ENCODE data around the gene ASB8.
A peak's percentile ranks its signal among the peaks of the same experiment; 100 is the strongest.
"Not testable (repeated sequence)": the region's sequence is repeated elsewhere in the genome, so short reads cannot be mapped to it uniquely, and the experiment has no call there.

ASB8 gene

DNA sequence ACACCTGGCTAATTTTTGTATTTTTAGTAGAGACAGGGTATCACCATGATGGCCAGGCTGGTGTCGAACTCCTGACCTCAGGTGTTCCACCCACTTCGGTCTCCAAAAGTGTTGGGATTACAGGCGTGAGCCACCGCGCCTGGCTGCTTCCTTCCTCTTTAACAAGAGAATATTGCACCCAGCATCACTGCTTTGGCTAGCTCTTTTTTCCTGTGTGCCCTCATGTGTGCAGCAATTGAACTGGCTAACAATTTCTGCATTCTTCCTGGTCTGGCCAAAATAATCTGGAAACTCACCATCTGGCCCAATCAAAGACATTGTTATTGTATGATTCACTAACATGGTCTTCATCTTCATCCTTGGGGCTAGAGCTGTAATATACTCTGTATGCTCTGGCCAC, 2.7 kb upstream of the ASB8 start:
- no peak overlapping the region for H3K27ac ChIP-seq
- no peak for DNase-seq (ENCODE audit: low spot score)

DNA sequence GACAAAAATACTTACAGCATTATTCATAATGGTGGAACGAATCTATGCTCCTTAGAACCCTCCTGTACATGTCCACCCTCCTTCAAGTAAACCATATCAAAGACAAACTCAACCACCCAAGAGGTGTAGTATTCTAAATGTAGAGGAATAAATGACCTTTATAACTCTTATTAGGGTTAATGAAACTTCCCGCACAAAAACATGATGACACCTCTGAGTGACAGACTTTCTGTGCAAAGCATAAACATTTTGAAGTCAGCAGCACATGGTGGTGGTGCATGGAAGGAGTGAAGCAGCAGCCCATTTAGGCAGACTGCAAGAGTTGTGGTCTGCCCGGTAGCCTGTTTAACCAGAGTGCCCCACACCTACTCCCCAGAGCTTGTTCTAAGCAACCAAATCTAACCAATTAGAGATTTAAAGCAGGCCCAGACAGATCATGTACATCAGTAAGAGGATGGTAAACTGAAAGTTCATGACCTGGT, 615 bp upstream of the ASB8 start:
- TF ChIP-seq, protein P1, sequence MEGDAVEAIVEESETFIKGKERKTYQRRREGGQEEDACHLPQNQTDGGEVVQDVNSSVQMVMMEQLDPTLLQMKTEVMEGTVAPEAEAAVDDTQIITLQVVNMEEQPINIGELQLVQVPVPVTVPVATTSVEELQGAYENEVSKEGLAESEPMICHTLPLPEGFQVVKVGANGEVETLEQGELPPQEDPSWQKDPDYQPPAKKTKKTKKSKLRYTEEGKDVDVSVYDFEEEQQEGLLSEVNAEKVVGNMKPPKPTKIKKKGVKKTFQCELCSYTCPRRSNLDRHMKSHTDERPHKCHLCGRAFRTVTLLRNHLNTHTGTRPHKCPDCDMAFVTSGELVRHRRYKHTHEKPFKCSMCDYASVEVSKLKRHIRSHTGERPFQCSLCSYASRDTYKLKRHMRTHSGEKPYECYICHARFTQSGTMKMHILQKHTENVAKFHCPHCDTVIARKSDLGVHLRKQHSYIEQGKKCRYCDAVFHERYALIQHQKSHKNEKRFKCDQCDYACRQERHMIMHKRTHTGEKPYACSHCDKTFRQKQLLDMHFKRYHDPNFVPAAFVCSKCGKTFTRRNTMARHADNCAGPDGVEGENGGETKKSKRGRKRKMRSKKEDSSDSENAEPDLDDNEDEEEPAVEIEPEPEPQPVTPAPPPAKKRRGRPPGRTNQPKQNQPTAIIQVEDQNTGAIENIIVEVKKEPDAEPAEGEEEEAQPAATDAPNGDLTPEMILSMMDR (IDR thresholded peaks at IDR 0.05) = no peak
- Histone ChIP-seq H3K4me3 (peak overlapping the region; percentile 90), H3K27ac (peak overlapping the region; percentile 80 to 89)
- DNase-seq (ENCODE audit: low spot score) = no peak

More for the DNA sequence above, 2.7 kb upstream of the ASB8 start:
- no peak overlapping the region for H3K4me3 ChIP-seq
- TF ChIP-seq, protein P1 (IDR thresholded peaks at IDR 0.05) = no peak

DNA sequence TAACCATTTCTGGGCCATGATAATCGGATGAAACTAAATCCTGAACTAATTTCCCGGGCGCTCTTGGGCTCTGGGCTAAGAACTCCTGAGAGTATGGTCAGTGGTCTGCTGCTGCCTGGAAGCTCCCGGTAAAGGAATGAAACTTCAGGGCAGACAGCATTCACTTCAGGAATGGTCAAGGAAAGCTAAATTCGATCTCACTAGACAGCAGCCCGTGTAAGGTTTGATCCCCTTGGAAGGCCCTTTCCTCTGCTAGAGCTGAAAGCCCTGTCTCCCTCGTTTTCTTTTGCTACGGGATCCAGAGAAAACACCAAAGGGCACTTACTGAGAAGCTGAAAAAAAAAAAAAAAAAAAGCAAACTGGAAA, 680 bp downstream of the ASB8 start:
- TF ChIP-seq, protein P1 (IDR thresholded peaks at IDR 0.05) = no peak
- H3K4me3 ChIP-seq = peak overlapping the region; percentile 90
- peak overlapping the region in 1 of 2 donors; percentile 80 for H3K27ac ChIP-seq
- DNase-seq (ENCODE audit: low spot score) = no peak

DNA sequence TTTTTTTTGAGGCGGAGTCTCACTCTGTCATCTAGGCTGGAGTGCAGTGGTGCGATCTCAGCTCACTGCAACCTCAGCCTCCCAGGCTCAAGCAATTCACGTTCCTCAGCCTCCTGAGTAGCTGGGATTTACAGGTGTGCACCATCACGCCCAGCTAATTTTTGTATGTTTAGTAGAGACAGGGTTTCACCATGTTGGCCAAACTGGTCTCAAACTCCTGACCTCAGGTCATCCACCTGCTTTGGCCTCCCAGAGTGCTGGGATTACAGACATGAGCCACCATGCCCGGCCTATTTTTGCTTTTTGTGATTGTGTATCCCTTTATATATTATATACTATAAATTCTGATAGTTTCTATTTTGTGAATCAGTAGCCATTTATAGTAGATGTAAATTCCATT, 1.5 kb downstream of the ASB8 start:
- H3K27ac ChIP-seq; H3K4me3 ChIP-seq; DNase-seq (ENCODE audit: low spot score): not testable (repeated sequence)

DNA sequence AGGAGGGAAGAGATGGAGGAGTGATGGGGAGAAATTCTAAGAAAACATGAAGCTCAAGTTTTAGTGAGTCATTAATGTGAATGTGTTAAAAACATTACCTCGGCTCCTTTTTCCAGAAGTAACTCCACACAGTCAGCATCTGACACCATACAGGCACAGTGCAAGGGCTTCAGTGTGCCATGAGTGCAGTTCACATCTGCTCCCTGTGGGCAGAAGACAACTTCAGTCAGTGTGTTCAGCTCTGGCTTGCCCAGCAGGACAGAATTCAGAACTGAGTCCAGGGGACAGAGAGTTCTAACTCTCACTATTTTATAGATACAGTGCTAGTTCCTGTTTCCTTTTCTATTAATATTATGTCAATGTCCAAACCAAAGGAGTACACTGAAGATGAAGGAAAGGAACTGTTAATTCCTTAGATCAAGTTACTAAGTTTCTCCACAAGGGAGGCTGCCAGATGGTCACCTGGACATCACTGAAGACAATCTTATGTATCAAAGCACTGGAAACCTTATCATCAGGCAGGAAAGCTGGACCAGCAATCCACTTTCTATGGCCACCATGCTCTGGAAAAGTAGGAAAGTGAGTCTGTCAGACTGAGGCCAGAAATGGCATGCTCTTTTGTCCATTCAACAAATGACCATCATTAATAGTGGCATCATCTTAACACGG, 6.1 kb downstream of the ASB8 start:
- no peak for DNase-seq (ENCODE audit: low spot score)
- TF ChIP-seq, protein P1 (IDR thresholded peaks at IDR 0.05) = no peak
- Histone ChIP-seq H3K4me3 (no peak overlapping the region), H3K27ac (no peak overlapping the region)

DNA sequence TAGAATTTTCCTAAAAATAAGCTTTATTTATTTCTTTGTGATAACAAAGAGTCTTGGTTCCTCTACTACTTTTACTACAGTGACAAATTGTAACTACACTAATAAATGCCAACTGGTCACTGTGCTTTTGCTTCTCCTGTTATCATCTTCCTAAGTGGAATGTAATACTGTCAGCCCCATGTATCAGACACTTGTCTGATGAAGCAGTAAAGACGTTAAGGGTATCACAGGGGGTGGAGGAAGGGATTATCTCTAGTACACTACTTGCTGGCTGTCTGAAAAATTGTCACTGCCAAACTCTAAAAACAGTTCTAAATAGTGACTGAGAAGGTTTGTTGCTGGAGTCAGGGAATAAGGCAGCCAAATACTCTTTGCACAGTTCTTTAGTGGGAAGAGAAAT, 11.3 kb downstream of the ASB8 start:
- no peak overlapping the region for H3K4me3 ChIP-seq
- no peak for DNase-seq (ENCODE audit: low spot score)
- H3K27ac ChIP-seq = no peak overlapping the region
- TF ChIP-seq, protein P1 (IDR thresholded peaks at IDR 0.05) = no peak

DNA sequence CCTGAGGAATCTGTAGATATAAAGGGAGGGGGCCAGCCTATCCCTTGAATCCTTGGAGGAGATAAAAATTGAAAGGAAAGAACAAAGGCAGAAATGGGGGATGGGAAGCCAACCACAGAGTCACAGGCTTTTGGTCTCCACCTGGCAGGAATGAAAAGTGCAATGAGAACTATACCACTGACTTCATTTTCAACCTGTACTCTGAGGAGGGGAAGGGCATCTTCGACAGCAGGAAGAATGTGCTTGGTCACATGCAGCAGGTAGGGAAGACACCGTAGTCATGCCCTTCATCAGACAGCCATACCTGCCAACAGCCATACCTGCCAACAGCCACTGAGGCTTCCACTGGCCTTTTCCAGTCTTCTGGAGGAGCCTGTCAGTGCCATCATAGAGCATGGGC, 13.4 kb downstream of the ASB8 start:
- H3K27ac ChIP-seq = no peak overlapping the region

More for the DNA sequence above, 13.4 kb downstream of the ASB8 start:
- no peak for DNase-seq (ENCODE audit: low spot score)
- H3K4me3 ChIP-seq = no peak overlapping the region
- TF ChIP-seq, protein P1 (IDR thresholded peaks at IDR 0.05) = no peak

Data from coronary artery (tissue), 2 donors.